ENCODE data around the gene CD58. TPM values are rescaled to one million over a fixed set of nuclear protein-coding genes. Genes with fewer than 3 reads are reported as not detected.

The CD58 gene
- total RNA-seq, 1 experiment from 2014 or later: 11.0 TPM

GRCh38 chr1:116540088-116540487, 30.7 kb downstream of the CD58 start:
- no peaks in the 10 kb centered on the region for H3K27me3 Mint-ChIP-seq (ENCODE audit: insufficient read depth, unreplicated experiment)
- intact Hi-C loops (cut with micrococcal nuclease): no loop called here
- peaks cover 44% of the 10 kb centered on the region for H3K4me1 Mint-ChIP-seq (ENCODE audit: insufficient read depth, unreplicated experiment)
- peaks cover 10% of the 10 kb centered on the region for H3K36me3 Mint-ChIP-seq (ENCODE audit: insufficient read depth, unreplicated experiment)
- no TSS peak for BruUV-seq (replicated peaks)
- H3K4me3 Mint-ChIP-seq (ENCODE audit: unreplicated experiment): no peak overlapping the region
- TF ChIP-seq CTCF (IDR thresholded peaks at IDR 0.05; ENCODE audit: unreplicated experiment): no peak
- CTCF ChIA-PET: interaction anchor here (0.6 kb wide), 1 partner anchor 529 kb away, joined by 3 read pairs; no protein-coding TSS in a partner anchor
- no peaks in the 10 kb centered on the region for H3K9me3 Mint-ChIP-seq (ENCODE audit: unreplicated experiment)
- POLR2A ChIA-PET: interaction anchor here (0.6 to 3.3 kb wide), 3 partner anchors 11 to 757 kb away, joined by 4 to 27 read pairs (median 5); no protein-coding TSS in a partner anchor
- DNase-seq (ENCODE audit: unreplicated experiment): no peak
- no peak overlapping the region for H3K27ac Mint-ChIP-seq (ENCODE audit: low read depth, unreplicated experiment)

- Mint-ChIP-seq H3K27ac (ENCODE audit: low read depth, unreplicated experiment) (peak overlapping the region; percentile 67), H3K27me3 (ENCODE audit: insufficient read depth, unreplicated experiment) (no peaks in the 10 kb centered on the region), H3K9me3 (ENCODE audit: unreplicated experiment) (no peaks in the 10 kb centered on the region), H3K4me3 (ENCODE audit: unreplicated experiment) (no peak overlapping the region), H3K4me1 (ENCODE audit: insufficient read depth, unreplicated experiment) (peaks cover 35% of the 10 kb centered on the region), H3K36me3 (ENCODE audit: insufficient read depth, unreplicated experiment) (peaks cover 26% of the 10 kb centered on the region)
- ChIA-PET CTCF (interaction anchor here (0.6 to 1.5 kb wide), 2 partner anchors 53 to 529 kb away, joined by 3 to 9 read pairs; no protein-coding TSS in a partner anchor), POLR2A (interaction anchor here (0.6 to 3.3 kb wide), 7 partner anchors 12 to 407 kb away, joined by 3 to 27 read pairs (median 4); no protein-coding TSS in a partner anchor)
- no peak for TF ChIP-seq CTCF (IDR thresholded peaks at IDR 0.05; ENCODE audit: unreplicated experiment)
- intact Hi-C loops (cut with micrococcal nuclease): no loop called here
- no TSS peak for BruUV-seq (replicated peaks)
- DNase-seq (ENCODE audit: unreplicated experiment): peak; percentile 72
These were observed 32.3 kb downstream of the CD58 start for GRCh38 chr1:116538544-116538943.

- BruUV-seq (replicated peaks): no TSS peak
- DNase-seq (ENCODE audit: unreplicated experiment): no peak
- peaks cover 35% of the 10 kb centered on the region for H3K4me1 Mint-ChIP-seq (ENCODE audit: insufficient read depth, unreplicated experiment)
- H3K9me3 Mint-ChIP-seq (ENCODE audit: unreplicated experiment): no peaks in the 10 kb centered on the region
- CTCF ChIA-PET: interaction anchor here (0.5 to 1.0 kb wide), 5 partner anchors 29 to 529 kb away, joined by 3 read pairs; no protein-coding TSS in a partner anchor
- peak overlapping the region; percentile 67 for H3K27ac Mint-ChIP-seq (ENCODE audit: low read depth, unreplicated experiment)
- no peak overlapping the region for H3K4me3 Mint-ChIP-seq (ENCODE audit: unreplicated experiment)
- H3K36me3 Mint-ChIP-seq (ENCODE audit: insufficient read depth, unreplicated experiment): peaks cover 28% of the 10 kb centered on the region
- intact Hi-C loops (cut with micrococcal nuclease): loop anchor here (1.0 kb wide), 1 partner anchor 29 kb away; no protein-coding TSS in a partner anchor
- POLR2A ChIA-PET: interaction anchor here (0.6 to 3.3 kb wide), 11 partner anchors 13 to 406 kb away, joined by 3 to 27 read pairs (median 4); partner anchors contain the start of gene CD58
- H3K27me3 Mint-ChIP-seq (ENCODE audit: insufficient read depth, unreplicated experiment): no peaks in the 10 kb centered on the region
- TF ChIP-seq CTCF (IDR thresholded peaks at IDR 0.05; ENCODE audit: unreplicated experiment): no peak
These were observed 32.9 kb downstream of the CD58 start for GRCh38 chr1:116537898-116538297.

- Mint-ChIP-seq H3K4me3 (ENCODE audit: unreplicated experiment) (no peak overlapping the region), H3K27me3 (ENCODE audit: insufficient read depth, unreplicated experiment) (no peaks in the 10 kb centered on the region), H3K36me3 (ENCODE audit: insufficient read depth, unreplicated experiment) (peaks cover 30% of the 10 kb centered on the region), H3K27ac (ENCODE audit: low read depth, unreplicated experiment) (peak overlapping the region; percentile 67), H3K9me3 (ENCODE audit: unreplicated experiment) (no peaks in the 10 kb centered on the region), H3K4me1 (ENCODE audit: insufficient read depth, unreplicated experiment) (peaks cover 35% of the 10 kb centered on the region)
- intact Hi-C loops (cut with micrococcal nuclease): loop anchor here (1.0 kb wide), 1 partner anchor 28 kb away; no protein-coding TSS in a partner anchor
- BruUV-seq (replicated peaks): TSS peak; percentile 53
- peak; percentile 95 for DNase-seq (ENCODE audit: unreplicated experiment)
- no peak for TF ChIP-seq CTCF (IDR thresholded peaks at IDR 0.05; ENCODE audit: unreplicated experiment)
- ChIA-PET CTCF (interaction anchor here (0.5 to 1.4 kb wide), 8 partner anchors 28 to 1358 kb away, joined by 3 to 4 read pairs (median 3); no protein-coding TSS in a partner anchor), POLR2A (interaction anchor here (0.6 to 3.3 kb wide), 12 partner anchors 20 to 754 kb away, joined by 3 to 27 read pairs (median 4); partner anchors contain the start of gene CD58)
These were observed 33.6 kb downstream of the CD58 start for GRCh38 chr1:116537040-116537831.

Data from MCF 10A (cell line).